Neural progenitor cell (in vitro differentiated cells): ENCODE data around the gene H3-3A. TPM values are rescaled to one million over a fixed set of nuclear protein-coding genes. Genes with fewer than 3 reads are reported as not detected.

Experiments used
- DNase-seq: peaks from one replicate; pipeline ENCODE4 v3.0.0-alpha.2; 2016; ENCODE audit warnings: low spot score
- H2AFZ ChIP-seq: fragments of 200-600 bp; sonication (generic); replicated peaks from 2 replicates; pipeline ENCODE4 v1.6.1; 2016; ENCODE audit warnings: antibody characterized with exemption
- H3F3A ChIP-seq: fragments of 200-600 bp; sonication (generic); 2 replicates; pipeline ENCODE4 v1.6.1; 2016; ENCODE audit warnings: antibody characterized with exemption, low read depth
- H3K27ac ChIP-seq: fragments of 200-600 bp; sonication (generic); 2 replicates; pipeline ENCODE4 v1.5.1; 2016; ENCODE audit warnings: mild to moderate bottlenecking
- H3K27me3 ChIP-seq: fragments of 200-600 bp; sonication (generic); 2 replicates; pipeline ENCODE4 v1.6.1; 2016; ENCODE audit warnings: mild to moderate bottlenecking, moderate library complexity
- H3K36me3 ChIP-seq: fragments of 200-600 bp; sonication (generic); 2 replicates; pipeline ENCODE4 v1.5.1; 2016
- H3K4me1 ChIP-seq: fragments of 200-600 bp; sonication (generic); 2 replicates; pipeline ENCODE4 v1.6.1; 2016; ENCODE audit warnings: mixed run types
- H3K4me2 ChIP-seq: fragments of 200-600 bp; sonication (generic); 2 replicates; pipeline ENCODE4 v1.6.1; 2016
- H3K4me3 ChIP-seq: fragments of 200-600 bp; sonication (generic); 2 replicates; pipeline ENCODE4 v1.5.1; 2016
- H3K79me2 ChIP-seq: fragments of 200-600 bp; sonication (generic); 2 replicates; pipeline ENCODE4 v1.6.1; 2016; ENCODE audit warnings: low read depth
- H3K9ac ChIP-seq: fragments of 200-600 bp; sonication (generic); 2 replicates; pipeline ENCODE4 v1.6.1; 2016
- H3K9me3 ChIP-seq: fragments of 200-600 bp; sonication (generic); 2 replicates; pipeline ENCODE4 v1.5.1; 2016; ENCODE audit warnings: low read depth
- H4K20me1 ChIP-seq: fragments of 200-600 bp; sonication (generic); 2 replicates; pipeline ENCODE4 v1.6.1; 2016; ENCODE audit warnings: low read depth
- H3K27ac Mint-ChIP-seq: 3 replicates; pipeline ENCODE4 v1.8.0; 2021; ENCODE audit warnings: mixed read lengths
- H3K27me3 Mint-ChIP-seq: 2 replicates; pipeline ENCODE4 v1.8.0; 2022; ENCODE audit warnings: low read depth, mild to moderate bottlenecking, inconsistent platforms, moderate library complexity, mixed read lengths; ENCODE audit not compliant: insufficient read depth
- H3K36me3 Mint-ChIP-seq: 3 replicates; pipeline ENCODE4 v1.8.0; 2021; ENCODE audit warnings: mixed read lengths
- H3K4me1 Mint-ChIP-seq: 3 replicates; pipeline ENCODE4 v1.8.0; 2021; ENCODE audit warnings: mixed read lengths
- H3K4me3 Mint-ChIP-seq: 3 replicates; pipeline ENCODE4 v1.8.0; 2021; ENCODE audit warnings: mild to moderate bottlenecking, moderate library complexity, mixed read lengths
- H3K9me3 Mint-ChIP-seq: 3 replicates; pipeline ENCODE4 v1.8.0; 2020; ENCODE audit warnings: mixed read lengths
- CTCF ChIP-seq: fragments of 200-600 bp; sonication (generic); IDR thresholded peaks from 2 replicates; pipeline ENCODE4 v1.5.1; 2017; ENCODE audit warnings: antibody characterized with exemption, mild to moderate bottlenecking
- EZH2 ChIP-seq: fragments of 200-600 bp; sonication (generic); IDR thresholded peaks from 2 replicates; pipeline ENCODE4 v1.6.1; 2017; ENCODE audit warnings: antibody characterized with exemption, mild to moderate bottlenecking, moderate library complexity
- EZH2phosphoT487 ChIP-seq: fragments of 200-600 bp; sonication (generic); IDR thresholded peaks from 2 replicates; pipeline ENCODE4 v1.6.1; 2017; ENCODE audit warnings: antibody characterized with exemption
- total RNA-seq: library from RNA; depleted of rRNA; stranded (reverse); fragments of >200 nt; gene quantifications from 2 replicates; pipeline ENCODE4 v1.2.3, GENCODE V29; 2015; ENCODE audit warnings: low replicate concordance

Gene H3-3A
- total RNA-seq: 1,442 and 1,689 TPM in 2 replicates

GRCh38 chr1:226062558-226063223, at the start of gene H3-3A:
H3-3A (plus strand) TSS chr1:226062716; CDS start chr1:226064352, 1,636 bp downstream.
- Histone ChIP-seq H3K36me3 (peaks cover 18% of the 10 kb centered on the region), H3F3A (peaks cover 64% of the 10 kb centered on the region), H3K9me3 (no peaks in the 10 kb centered on the region), H3K79me2 (peaks cover 66% of the 10 kb centered on the region), H3K9ac (peak within 1 kb of the TSS; percentile 96), H4K20me1 (peaks cover 51% of the 10 kb centered on the region), H3K4me2 (peak within 1 kb of the TSS; percentile 91), H3K27ac (peak within 1 kb of the TSS; percentile 98), H3K4me3 (peak within 1 kb of the TSS; percentile 86), H3K27me3 (no peaks in the 10 kb centered on the region), H3K4me1 (peaks cover 35% of the 10 kb centered on the region), H2AFZ (peak within 1 kb of the TSS; percentile 66)
- Mint-ChIP-seq H3K36me3 (peaks cover 23% of the 10 kb centered on the region), H3K4me3 (peak within 1 kb of the TSS; percentile 100), H3K27me3 (peaks cover 4% of the 10 kb centered on the region), H3K4me1 (peaks cover 32% of the 10 kb centered on the region), H3K27ac (peak within 1 kb of the TSS; percentile 99), H3K9me3 (no peaks in the 10 kb centered on the region)
- TF ChIP-seq EZH2: no peak
- TF ChIP-seq CTCF: no peak
- no peak for TF ChIP-seq EZH2phosphoT487
- DNase-seq: peak; percentile 98

GRCh38 chr1:226017070-226017469, 45.4 kb upstream of the H3-3A start:
- Mint-ChIP-seq H3K9me3 (no peaks in the 10 kb centered on the region), H3K4me1 (no peaks in the 10 kb centered on the region), H3K4me3 (no peak overlapping the region), H3K36me3 (no peaks in the 10 kb centered on the region), H3K27ac (no peak overlapping the region), H3K27me3 (no peaks in the 10 kb centered on the region)
- no peaks in the 10 kb centered on the region for H3K79me2 ChIP-seq
- H2AFZ ChIP-seq: no peak overlapping the region
- no peaks in the 10 kb centered on the region for H3K4me1 ChIP-seq
- no peak overlapping the region for H3K4me2 ChIP-seq
- no peaks in the 10 kb centered on the region for H3K27me3 ChIP-seq
- H3K9me3 ChIP-seq: no peaks in the 10 kb centered on the region
- TF ChIP-seq EZH2 (no peak), CTCF (no peak), EZH2phosphoT487 (no peak)
- H3K36me3 ChIP-seq: no peaks in the 10 kb centered on the region
- H3K27ac ChIP-seq: no peak overlapping the region
- no peak overlapping the region for H3K4me3 ChIP-seq
- H3K9ac ChIP-seq: no peak overlapping the region
- no peak for DNase-seq
- no peaks in the 10 kb centered on the region for H4K20me1 ChIP-seq
- no peaks in the 10 kb centered on the region for H3F3A ChIP-seq

GRCh38 chr1:226019572-226019971, 42.9 kb upstream of the H3-3A start:
- no peaks in the 10 kb centered on the region for H3K36me3 Mint-ChIP-seq
- H3K9ac ChIP-seq: no peak overlapping the region
- no peaks in the 10 kb centered on the region for H3K4me1 Mint-ChIP-seq
- no peaks in the 10 kb centered on the region for H3K36me3 ChIP-seq
- H3K4me3 ChIP-seq: no peak overlapping the region
- H3K79me2 ChIP-seq: no peaks in the 10 kb centered on the region
- no peak overlapping the region for H3K27ac Mint-ChIP-seq
- H3K4me1 ChIP-seq: no peaks in the 10 kb centered on the region
- H3K4me2 ChIP-seq: no peak overlapping the region
- no peak for DNase-seq
- H4K20me1 ChIP-seq: no peaks in the 10 kb centered on the region
- TF ChIP-seq CTCF (no peak), EZH2phosphoT487 (no peak), EZH2 (no peak)
- H3K4me3 Mint-ChIP-seq: no peak overlapping the region
- no peaks in the 10 kb centered on the region for H3K27me3 Mint-ChIP-seq
- H3K27ac ChIP-seq: no peak overlapping the region
- no peaks in the 10 kb centered on the region for H3F3A ChIP-seq
- no peaks in the 10 kb centered on the region for H3K9me3 Mint-ChIP-seq
- H2AFZ ChIP-seq: no peak overlapping the region
- H3K27me3 ChIP-seq: no peaks in the 10 kb centered on the region
- H3K9me3 ChIP-seq: no peaks in the 10 kb centered on the region
